Stimulated activated naive B cell treated with anti-CD40 and anti-IgM and Interleukin-4, amounts not matched to agents 10 μg/mL and 1 μg/mL and 100 μg/mL, for 72 hours (primary cell): ENCODE data around the gene TRMT61A.

ENCODE experiments used
- ATAC-seq, 2 donors: fragments of 150-1000 bp; cut with Tn5 transposase; replicated peaks; 2 replicates each; pipeline ENCODE4 v1.10.0; 2021; ENCODE audit warnings: moderate library complexity in 1 of 2
- DNase-seq: peaks from one replicate; pipeline ENCODE4 v3.0.0; 2021
- H3K27ac Mint-ChIP-seq: one replicate; pipeline ENCODE4 v1.8.0; 2022; ENCODE audit warnings: mild to moderate bottlenecking, mixed read lengths
- H3K27me3 Mint-ChIP-seq, 2 donors: one replicate each; pipeline ENCODE4 v1.8.0; 2022; ENCODE audit warnings: mixed read lengths in 2 of 2
- H3K36me3 Mint-ChIP-seq, 2 donors: one replicate each; pipeline ENCODE4 v1.8.0; 2022; ENCODE audit warnings: mixed read lengths in 2 of 2, mild to moderate bottlenecking in 1 of 2
- H3K4me1 Mint-ChIP-seq, 2 donors: one replicate each; pipeline ENCODE4 v1.8.0; 2022; ENCODE audit warnings: mixed read lengths in 2 of 2, mild to moderate bottlenecking in 1 of 2
- H3K4me3 Mint-ChIP-seq, 2 donors: one replicate each; pipeline ENCODE4 v1.8.0; 2022; ENCODE audit warnings: mild to moderate bottlenecking in 2 of 2, mixed read lengths in 2 of 2, moderate library complexity in 1 of 2
- H3K9me3 Mint-ChIP-seq, 2 donors: one replicate each; pipeline ENCODE4 v1.8.0; 2022; ENCODE audit warnings: mixed read lengths in 2 of 2, mild to moderate bottlenecking in 1 of 2

Gene TRMT61A

GRCh38 chr14:103560691-103561090, 31.7 kb downstream of the TRMT61A start:
- peaks cover 20 to 49% of the 10 kb centered on the region in 2 donors for H3K4me1 Mint-ChIP-seq
- no peaks in the 10 kb centered on the region for H3K27me3 Mint-ChIP-seq
- H3K27ac Mint-ChIP-seq, result no peak overlapping the region
- DNase-seq (no peak), ATAC-seq (no peak)
- peaks cover 20 to 24% of the 10 kb centered on the region in 2 donors for H3K36me3 Mint-ChIP-seq
- H3K4me3 Mint-ChIP-seq, result peak overlapping the region; percentile 88 to 92
- no peaks in the 10 kb centered on the region for H3K9me3 Mint-ChIP-seq

DNA sequence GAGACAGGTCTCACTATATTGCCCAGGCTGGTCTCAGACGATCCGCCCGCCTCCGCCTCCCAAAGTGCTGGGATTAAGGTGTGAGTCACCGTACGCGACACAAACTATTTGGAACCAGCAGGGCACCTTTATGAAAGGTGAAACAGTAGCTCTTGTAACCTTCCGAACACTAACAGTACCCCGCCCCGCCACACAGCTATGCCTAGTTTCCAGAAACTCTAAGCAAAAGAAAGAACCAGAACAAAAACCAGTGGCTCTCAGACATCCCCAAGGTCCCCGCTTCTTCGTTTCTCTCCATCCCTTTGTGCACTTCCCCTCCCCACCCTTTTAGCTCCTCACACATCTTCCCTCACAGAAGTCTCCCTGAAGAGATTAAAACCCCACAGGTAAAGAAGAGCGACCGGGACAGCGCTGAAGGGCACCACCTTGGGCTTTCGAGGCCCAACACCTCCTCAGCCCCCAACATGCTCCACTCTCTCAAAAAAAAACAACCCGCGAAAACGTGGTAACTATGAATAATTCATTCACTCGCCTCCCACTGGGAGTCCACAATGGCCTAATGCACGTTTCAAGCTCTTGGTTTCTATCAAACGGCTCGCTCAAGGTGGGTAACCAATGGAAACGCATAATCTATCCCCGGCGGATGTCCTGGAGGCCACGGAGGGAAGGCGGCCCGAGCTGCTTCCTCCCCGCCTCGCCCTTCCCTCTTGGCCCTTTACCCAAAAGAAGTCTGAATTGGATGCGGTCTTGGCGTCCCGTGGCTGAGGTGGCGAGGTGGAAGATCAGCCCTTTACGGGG, 32.6 kb downstream of the TRMT61A start:
- no peaks in the 10 kb centered on the region for H3K9me3 Mint-ChIP-seq
- peaks cover 20 to 44% of the 10 kb centered on the region in 2 donors for H3K4me1 Mint-ChIP-seq
- peak overlapping the region; percentile 88 to 92 for H3K4me3 Mint-ChIP-seq
- H3K27ac Mint-ChIP-seq, result peak overlapping the region; percentile 93
- no peaks in the 10 kb centered on the region for H3K27me3 Mint-ChIP-seq
- ATAC-seq (peak; percentile 41 to 56), DNase-seq (no peak)
- peaks cover 20 to 24% of the 10 kb centered on the region in 2 donors for H3K36me3 Mint-ChIP-seq

GRCh38 chr14:103562179-103562428, 33.1 kb downstream of the TRMT61A start:
- H3K27me3 Mint-ChIP-seq, result no peaks in the 10 kb centered on the region
- H3K36me3 Mint-ChIP-seq, result peaks cover 20 to 24% of the 10 kb centered on the region in 2 donors
- ATAC-seq (peak; percentile 74 to 75), DNase-seq (no peak)
- peak overlapping the region; percentile 93 for H3K27ac Mint-ChIP-seq
- peak overlapping the region; percentile 88 to 92 for H3K4me3 Mint-ChIP-seq
- no peaks in the 10 kb centered on the region for H3K9me3 Mint-ChIP-seq
- peaks cover 20 to 44% of the 10 kb centered on the region in 2 donors for H3K4me1 Mint-ChIP-seq

DNA sequence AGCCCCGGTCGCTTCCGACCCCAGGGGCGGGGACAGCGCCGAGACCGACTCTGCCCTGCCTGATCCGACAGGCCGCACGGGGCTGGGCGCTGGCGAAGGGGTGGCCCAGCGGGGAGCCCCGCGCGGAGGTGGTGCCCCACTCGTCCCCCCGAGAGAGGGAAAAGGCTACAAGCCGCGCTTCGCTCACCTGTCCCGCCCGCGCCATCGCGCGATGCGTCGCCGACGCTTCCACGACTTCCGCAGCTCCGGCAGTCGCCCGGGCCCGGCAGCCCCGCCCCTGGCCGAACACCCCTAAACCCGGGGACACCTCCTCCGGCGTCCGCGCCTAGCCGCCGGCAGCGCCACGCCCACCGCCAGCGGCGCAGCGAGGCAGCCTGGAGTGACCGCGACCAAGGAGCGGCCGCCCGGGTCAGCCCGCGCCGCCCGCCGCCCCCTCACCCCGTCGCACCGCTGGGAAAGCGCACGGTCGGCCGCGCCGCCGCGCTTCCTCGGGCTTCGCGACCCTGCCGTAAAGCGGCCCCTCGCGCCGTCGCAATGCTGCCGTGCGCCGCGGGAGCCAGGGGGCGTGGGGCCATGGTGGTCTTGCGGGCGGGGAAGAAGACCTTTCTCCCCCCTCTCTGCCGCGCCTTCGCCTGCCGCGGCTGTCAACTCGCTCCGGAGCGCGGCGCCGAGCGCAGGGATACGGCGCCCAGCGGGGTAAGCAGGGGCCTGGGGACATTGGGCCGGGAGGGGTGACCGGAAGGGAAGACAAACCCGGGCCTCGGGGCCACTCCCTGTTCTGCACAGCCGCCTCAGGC, 33.6 kb downstream of the TRMT61A start, which contains the start of the genes BAG5 and COA8:
TSS of gene BAG5 (minus strand) at position 229 of the 797 bp plus-strand sequence. CDS start 1,493 bp downstream, outside the sequence.
TSS of gene COA8 (plus strand) at position 532 of the 797 bp plus-strand sequence. CDS start at position 574, 42 bp downstream.
- peak within 1 kb of the TSS; percentile 88 to 92 for H3K4me3 Mint-ChIP-seq
- no peaks in the 10 kb centered on the region for H3K9me3 Mint-ChIP-seq
- peak; percentile 90 for DNase-seq
- peaks cover 18 to 45% of the 10 kb centered on the region in 2 donors for H3K4me1 Mint-ChIP-seq
- ATAC-seq, result peak; percentile 83 to 89
- H3K27ac Mint-ChIP-seq, result peak within 1 kb of the TSS; percentile 93
- peaks cover 20 to 24% of the 10 kb centered on the region in 2 donors for H3K36me3 Mint-ChIP-seq
- H3K27me3 Mint-ChIP-seq, result no peaks in the 10 kb centered on the region

GRCh38 chr14:103563226-103563620, 34.2 kb downstream of the TRMT61A start:
- H3K4me3 Mint-ChIP-seq, result peak overlapping the region; percentile 88
- ATAC-seq, result no peak
- H3K27ac Mint-ChIP-seq, result peak overlapping the region; percentile 92
- no peak for DNase-seq
- H3K9me3 Mint-ChIP-seq, result no peaks in the 10 kb centered on the region
- peaks cover 22 to 51% of the 10 kb centered on the region in 2 donors for H3K4me1 Mint-ChIP-seq
- no peaks in the 10 kb centered on the region for H3K27me3 Mint-ChIP-seq
- H3K36me3 Mint-ChIP-seq, result peaks cover 20 to 27% of the 10 kb centered on the region in 2 donors

- H3K4me1 Mint-ChIP-seq, result peaks cover 22 to 52% of the 10 kb centered on the region in 2 donors
- no peak for ATAC-seq
- no peaks in the 10 kb centered on the region for H3K27me3 Mint-ChIP-seq
- no peak for DNase-seq
- H3K4me3 Mint-ChIP-seq, result peak overlapping the region; percentile 88
- H3K27ac Mint-ChIP-seq, result no peak overlapping the region
- H3K9me3 Mint-ChIP-seq, result no peaks in the 10 kb centered on the region
- peaks cover 15 to 22% of the 10 kb centered on the region in 2 donors for H3K36me3 Mint-ChIP-seq
Observed at GRCh38 chr14:103563844-103564505, 35.0 kb downstream of the TRMT61A start.

DNA sequence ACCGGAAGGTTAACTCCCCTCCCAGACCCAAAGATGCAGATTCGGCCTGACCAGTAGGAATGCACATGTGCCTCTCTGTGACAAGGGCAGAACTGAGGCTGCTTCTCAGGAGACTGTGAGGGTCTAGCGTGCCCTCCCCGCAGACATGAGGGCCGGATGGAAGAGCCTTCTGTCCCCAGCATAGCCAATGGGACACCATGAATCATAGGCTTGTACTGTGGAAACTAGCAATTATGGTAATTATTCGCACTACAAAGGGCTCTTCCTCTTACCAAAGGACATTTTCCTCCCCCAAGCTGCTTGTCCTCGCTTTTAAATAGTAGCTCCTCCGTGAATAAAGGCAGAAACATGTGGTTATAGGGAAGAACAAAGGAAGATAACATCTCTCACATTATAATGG, 40.0 kb downstream of the TRMT61A start:
- Mint-ChIP-seq H3K27me3 (no peaks in the 10 kb centered on the region), H3K4me1 (peaks cover 8 to 14% of the 10 kb centered on the region in 2 donors), H3K27ac (no peak overlapping the region), H3K36me3 (peaks cover 3 to 4% of the 10 kb centered on the region in 2 donors), H3K9me3 (no peaks in the 10 kb centered on the region), H3K4me3 (no peak overlapping the region)
- ATAC-seq, result no peak
- DNase-seq, result no peak

DNA sequence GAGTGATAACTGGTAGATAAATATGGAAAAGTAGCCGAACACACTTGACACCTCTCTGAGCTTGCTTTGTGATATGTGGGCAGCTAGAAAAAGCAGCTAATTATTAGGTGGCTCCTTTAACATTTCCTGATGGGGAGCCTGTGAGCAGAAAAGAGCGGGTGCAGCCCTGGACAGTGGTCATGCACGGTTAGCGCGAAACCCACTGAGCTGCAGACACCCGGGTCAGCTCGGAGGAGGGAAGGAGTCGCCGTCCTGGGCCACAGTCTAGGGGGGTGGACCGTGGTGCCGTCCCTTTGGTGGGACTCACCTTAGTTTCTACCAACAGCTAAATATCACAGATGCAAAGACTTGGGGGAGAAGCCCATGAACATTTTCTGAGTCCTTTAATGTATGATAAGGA, 40.4 kb downstream of the TRMT61A start:
- Mint-ChIP-seq H3K27ac (no peak overlapping the region), H3K4me3 (no peak overlapping the region)

DNA sequence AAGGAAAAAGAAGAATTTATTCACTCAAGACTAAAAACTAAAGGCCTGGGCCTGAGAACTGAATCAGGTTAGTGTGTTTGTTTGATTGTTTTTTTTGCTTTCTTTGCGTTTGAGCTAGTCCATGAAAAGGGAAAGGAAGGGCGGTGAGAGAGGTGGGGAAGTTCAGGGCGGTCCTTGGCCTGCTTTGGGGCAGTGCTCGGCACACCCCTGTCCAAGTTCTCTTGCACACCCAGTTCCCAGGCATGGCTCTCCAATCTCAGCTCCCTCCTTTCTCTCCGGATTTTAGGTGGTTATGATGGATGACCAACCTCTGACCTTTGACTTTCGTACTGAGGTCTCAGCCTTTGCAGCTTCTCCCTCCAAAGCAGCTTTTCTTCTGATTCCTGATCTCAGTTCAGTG, 45.1 kb downstream of the TRMT61A start:
- no peak overlapping the region for H3K4me3 Mint-ChIP-seq
- DNase-seq, result no peak
- H3K4me1 Mint-ChIP-seq, result no peaks in the 10 kb centered on the region
- H3K9me3 Mint-ChIP-seq, result no peaks in the 10 kb centered on the region
- H3K27ac Mint-ChIP-seq, result no peak overlapping the region
- no peak for ATAC-seq
- H3K27me3 Mint-ChIP-seq, result no peaks in the 10 kb centered on the region
- H3K36me3 Mint-ChIP-seq, result peaks cover 22 to 29% of the 10 kb centered on the region in 2 donors

More for the DNA sequence above, 40.4 kb downstream of the TRMT61A start:
- ATAC-seq (no peak), DNase-seq (no peak)
- Mint-ChIP-seq H3K36me3 (peaks cover 6% of the 10 kb centered on the region in 2 donors), H3K9me3 (no peaks in the 10 kb centered on the region), H3K4me1 (peaks cover 8 to 12% of the 10 kb centered on the region in 2 donors), H3K27me3 (no peaks in the 10 kb centered on the region)

- Mint-ChIP-seq H3K4me3 (no peak overlapping the region), H3K36me3 (peaks cover 22 to 29% of the 10 kb centered on the region in 2 donors), H3K4me1 (no peaks in the 10 kb centered on the region), H3K9me3 (no peaks in the 10 kb centered on the region), H3K27ac (peak overlapping the region; percentile 51), H3K27me3 (no peaks in the 10 kb centered on the region)
- no peak for DNase-seq
- ATAC-seq, result no peak
Observed at GRCh38 chr14:103574707-103575285, 45.8 kb downstream of the TRMT61A start.

GRCh38 chr14:103576371-103577024, 47.5 kb downstream of the TRMT61A start:
- Mint-ChIP-seq H3K27ac (no peak overlapping the region), H3K27me3 (no peaks in the 10 kb centered on the region), H3K4me1 (no peaks in the 10 kb centered on the region), H3K4me3 (no peak overlapping the region), H3K36me3 (peaks cover 22 to 34% of the 10 kb centered on the region in 2 donors), H3K9me3 (no peaks in the 10 kb centered on the region)
- ATAC-seq, result no peak
- no peak for DNase-seq

GRCh38 chr14:103578401-103579075, 49.5 kb downstream of the TRMT61A start:
- H3K4me1 Mint-ChIP-seq, result no peaks in the 10 kb centered on the region
- H3K9me3 Mint-ChIP-seq, result no peaks in the 10 kb centered on the region
- no peak overlapping the region for H3K27ac Mint-ChIP-seq
- H3K27me3 Mint-ChIP-seq, result no peaks in the 10 kb centered on the region
- DNase-seq (no peak), ATAC-seq (no peak)
- H3K4me3 Mint-ChIP-seq, result no peak overlapping the region
- H3K36me3 Mint-ChIP-seq, result peaks cover 32 to 42% of the 10 kb centered on the region in 2 donors

DNA sequence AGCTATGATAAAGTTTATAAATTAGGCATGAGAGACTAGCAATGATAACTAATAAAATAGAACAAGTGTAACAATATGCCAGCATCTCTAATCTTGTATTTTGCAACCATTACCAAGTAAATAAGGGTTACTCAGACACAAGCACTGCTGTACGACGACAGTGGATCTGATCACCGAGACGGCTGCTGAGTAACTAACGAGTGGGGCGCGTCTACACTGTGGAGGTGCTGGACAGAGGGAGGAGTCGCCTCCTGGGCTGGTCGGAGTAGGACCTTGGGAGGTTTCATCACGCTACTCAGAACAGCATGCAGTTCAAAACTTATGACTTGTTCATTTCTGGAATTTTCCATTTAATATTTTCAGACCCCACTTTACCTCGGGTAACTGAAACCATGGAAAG, 52.2 kb downstream of the TRMT61A start:
- H3K9me3 Mint-ChIP-seq, result no peaks in the 10 kb centered on the region
- H3K4me1 Mint-ChIP-seq, result no peaks in the 10 kb centered on the region
- DNase-seq (no peak), ATAC-seq (no peak)
- H3K36me3 Mint-ChIP-seq, result peaks cover 30 to 40% of the 10 kb centered on the region in 2 donors
- H3K4me3 Mint-ChIP-seq, result no peak overlapping the region
- no peak overlapping the region for H3K27ac Mint-ChIP-seq
- H3K27me3 Mint-ChIP-seq, result no peaks in the 10 kb centered on the region
